ENCODE data around the gene CDKN1B. TPM values are rescaled to one million over a fixed set of nuclear protein-coding genes. Genes with fewer than 3 reads are reported as not detected.
"Not testable (repeated sequence)": the region's sequence is repeated elsewhere in the genome, so short reads cannot be mapped to it uniquely, and the experiment has no call there.

The CDKN1B gene
- total RNA-seq, 4 donors from 2014 or later, result 18.4 to 86.2 (median 26.5) TPM

- ATAC-seq (ENCODE audit: low FRiP score) (peak; percentile 73), DNase-seq (ENCODE audit: low spot score) (no peak)
- TF ChIP-seq CTCF (IDR thresholded peaks at IDR 0.05), result no peak
Observed at GRCh38 chr12:12736759-12737676, 19.9 kb downstream of the CDKN1B start.

GRCh38 chr12:12738152-12738551, 21.0 kb downstream of the CDKN1B start:
- not testable (repeated sequence) for DNase-seq (ENCODE audit: low spot score); ATAC-seq (ENCODE audit: low FRiP score)

GRCh38 chr12:12741660-12742059, 24.5 kb downstream of the CDKN1B start:
- DNase-seq (ENCODE audit: low spot score) (no peak), ATAC-seq (ENCODE audit: low FRiP score) (no peak)
- TF ChIP-seq CTCF (IDR thresholded peaks at IDR 0.05), result no peak

- TF ChIP-seq CTCF (IDR thresholded peaks at IDR 0.05), result no peak
- DNase-seq (ENCODE audit: low spot score) (no peak), ATAC-seq (ENCODE audit: low FRiP score) (no peak)
Observed at GRCh38 chr12:12744546-12745305, 27.6 kb downstream of the CDKN1B start.

- TF ChIP-seq CTCF (IDR thresholded peaks at IDR 0.05), result no peak
- no peak for ATAC-seq (ENCODE audit: low FRiP score)
- DNase-seq (ENCODE audit: low spot score), result no peak
Observed at GRCh38 chr12:12745576-12746211, 28.5 kb downstream of the CDKN1B start.

GRCh38 chr12:12747278-12747677, 30.1 kb downstream of the CDKN1B start:
- no peak for DNase-seq (ENCODE audit: low spot score)
- TF ChIP-seq CTCF (IDR thresholded peaks at IDR 0.05), result no peak
- ATAC-seq (ENCODE audit: low FRiP score), result no peak

- DNase-seq (ENCODE audit: low spot score) (no peak), ATAC-seq (ENCODE audit: low FRiP score) (no peak)
- TF ChIP-seq CTCF (IDR thresholded peaks at IDR 0.05), result no peak
Observed at GRCh38 chr12:12748044-12748443, 30.9 kb downstream of the CDKN1B start.

Measured in omental fat pad (tissue), 4 donors.